GM12873 (cell line): ENCODE measurements around the gene ADAMTSL3.

Experiments
- TF ChIP-seq, protein P1 (sequence below): IDR thresholded peaks from 2 replicates; pipeline ENCODE4 v1.5.1; 2012; ENCODE audit warnings: low read depth, mild to moderate bottlenecking, moderate library complexity, low read length, control low read depth; ENCODE audit not compliant: insufficient read depth; ENCODE audit errors: missing control alignments

Gene ADAMTSL3

DNA sequence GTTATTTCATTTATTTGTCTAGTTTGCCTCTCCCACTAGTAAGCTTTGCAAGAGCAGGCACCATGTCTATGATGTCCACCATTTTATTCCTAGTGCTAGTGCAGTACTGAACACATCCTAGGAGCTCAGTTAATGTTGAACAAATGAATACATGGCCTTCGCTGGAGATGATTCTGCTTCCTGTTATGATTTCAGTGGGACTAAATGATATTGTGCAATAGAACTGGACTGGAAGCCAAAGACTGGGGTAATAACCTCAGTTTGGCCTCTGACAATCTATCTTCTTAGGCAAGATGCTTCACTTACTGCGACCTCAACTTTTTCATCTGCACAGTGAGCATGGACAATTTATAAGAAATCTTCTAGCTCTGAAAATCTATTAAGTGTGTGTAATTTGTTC lies 191.3 kb downstream of the ADAMTSL3 start:
- TF ChIP-seq, protein P1, sequence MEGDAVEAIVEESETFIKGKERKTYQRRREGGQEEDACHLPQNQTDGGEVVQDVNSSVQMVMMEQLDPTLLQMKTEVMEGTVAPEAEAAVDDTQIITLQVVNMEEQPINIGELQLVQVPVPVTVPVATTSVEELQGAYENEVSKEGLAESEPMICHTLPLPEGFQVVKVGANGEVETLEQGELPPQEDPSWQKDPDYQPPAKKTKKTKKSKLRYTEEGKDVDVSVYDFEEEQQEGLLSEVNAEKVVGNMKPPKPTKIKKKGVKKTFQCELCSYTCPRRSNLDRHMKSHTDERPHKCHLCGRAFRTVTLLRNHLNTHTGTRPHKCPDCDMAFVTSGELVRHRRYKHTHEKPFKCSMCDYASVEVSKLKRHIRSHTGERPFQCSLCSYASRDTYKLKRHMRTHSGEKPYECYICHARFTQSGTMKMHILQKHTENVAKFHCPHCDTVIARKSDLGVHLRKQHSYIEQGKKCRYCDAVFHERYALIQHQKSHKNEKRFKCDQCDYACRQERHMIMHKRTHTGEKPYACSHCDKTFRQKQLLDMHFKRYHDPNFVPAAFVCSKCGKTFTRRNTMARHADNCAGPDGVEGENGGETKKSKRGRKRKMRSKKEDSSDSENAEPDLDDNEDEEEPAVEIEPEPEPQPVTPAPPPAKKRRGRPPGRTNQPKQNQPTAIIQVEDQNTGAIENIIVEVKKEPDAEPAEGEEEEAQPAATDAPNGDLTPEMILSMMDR = no peak

GRCh38 chr15:83846847-83847246 lies 192.9 kb downstream of the ADAMTSL3 start:
- TF ChIP-seq, protein P1 = no peak

DNA sequence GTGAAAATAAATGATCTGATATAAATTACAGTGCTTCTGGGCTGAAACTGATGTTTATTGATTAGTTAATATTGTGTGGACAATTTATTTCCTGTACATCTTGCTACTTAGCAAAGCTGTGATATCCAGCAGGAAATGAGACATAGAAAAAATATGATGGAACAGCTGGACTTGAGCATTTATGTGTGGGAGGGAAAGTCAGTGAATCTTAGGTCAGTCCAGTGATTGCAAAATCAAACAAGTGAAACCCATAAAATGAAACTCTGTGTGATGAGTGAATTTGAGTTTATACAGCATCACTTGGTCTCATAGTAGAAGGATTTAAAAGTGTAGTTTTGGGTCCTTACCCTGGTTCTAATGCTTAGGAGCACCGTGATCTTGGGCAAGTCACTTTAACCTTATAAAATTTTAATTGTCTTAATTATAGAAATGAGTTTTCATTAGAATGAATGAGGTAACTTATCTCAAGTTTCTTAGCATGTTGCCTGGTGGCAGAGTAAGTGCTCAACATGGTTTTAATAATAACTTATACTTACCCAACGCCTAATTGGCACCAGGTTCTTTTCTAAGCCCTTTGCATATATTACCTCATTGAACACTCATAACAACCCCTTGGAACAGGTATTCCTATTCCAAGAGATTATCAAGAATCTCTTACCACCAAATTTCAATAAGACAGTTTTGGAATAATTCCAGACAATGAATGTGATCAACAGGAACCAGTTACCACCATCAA lies 194.6 kb downstream of the ADAMTSL3 start:
- TF ChIP-seq, protein P1 = no peak

- TF ChIP-seq, protein P1 = no peak
These were observed 196.1 kb downstream of the ADAMTSL3 start for GRCh38 chr15:83850015-83850414.

- TF ChIP-seq, protein P1 = no peak
These were observed 196.8 kb downstream of the ADAMTSL3 start for GRCh38 chr15:83850501-83851245.

DNA sequence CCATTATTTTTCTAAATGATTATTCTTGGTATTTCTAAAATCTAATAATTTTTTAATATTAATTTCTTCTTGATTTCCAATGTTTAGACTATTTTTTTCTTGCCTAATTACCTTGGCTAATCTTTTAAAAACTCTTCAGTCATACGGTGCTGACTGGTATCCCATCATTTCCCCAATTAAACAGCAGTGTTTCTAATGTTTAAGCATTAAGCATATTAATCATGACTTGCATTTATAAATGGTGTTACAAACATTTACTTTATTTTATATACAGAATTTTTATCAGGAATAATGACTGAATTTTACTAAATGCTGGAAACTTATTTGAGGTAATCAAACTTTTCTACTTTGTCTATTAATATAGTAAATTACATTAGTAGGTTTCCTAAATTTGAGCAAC lies 199.3 kb downstream of the ADAMTSL3 start:
- TF ChIP-seq, protein P1 = no peak

DNA sequence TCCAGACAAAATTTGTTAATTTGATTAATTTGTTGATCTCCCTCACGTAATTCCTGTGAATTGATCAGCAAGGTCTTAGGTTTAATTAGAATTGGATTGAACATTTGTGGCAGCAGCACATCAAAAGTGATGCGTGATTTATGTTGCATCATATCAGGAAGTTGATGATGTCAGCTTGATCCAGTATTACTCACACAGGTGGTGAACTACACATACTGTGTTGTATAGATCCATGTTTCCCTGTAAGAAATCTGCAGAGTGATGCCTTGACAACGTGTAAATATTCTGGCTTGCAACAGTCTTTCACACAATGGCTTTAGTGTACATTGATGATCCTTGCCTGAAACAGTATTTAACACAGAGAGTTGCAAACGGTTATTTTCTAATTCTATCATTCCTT lies 200.4 kb downstream of the ADAMTSL3 start:
- TF ChIP-seq, protein P1 = no peak
